ENCODE data around the gene NSD1. TPM values are rescaled to one million over a fixed set of nuclear protein-coding genes. Genes with fewer than 3 reads are reported as not detected.

NSD1 gene
- polyA plus RNA-seq, 1 donor (not counting 4 experiments of a cell fraction or from before 2014, with no cell fraction given): 13.6 TPM

GRCh38 chr5:177163500-177163899 is 29.9 kb downstream of the NSD1 start:
- H3K4me1 ChIP-seq (ENCODE audit: control insufficient read depth, extremely low read depth, insufficient read depth, low read length): no peaks in the 10 kb centered on the region
- no peak for FAIRE-seq
- dilution Hi-C loops (cut with MboI; ENCODE audit: extremely low pct_ligation_motif_present, low sequenced_read_pairs): no loop called here
- peaks cover 52% of the 10 kb centered on the region for H3K79me2 ChIP-seq (ENCODE audit: control insufficient read depth, insufficient read depth, low read length)
- no peak overlapping the region for H3K9ac ChIP-seq (ENCODE audit: control insufficient read depth, extremely low read depth, insufficient read depth, low read length)
- H2AFZ ChIP-seq (ENCODE audit: control insufficient read depth, low read length): no peak overlapping the region
- H3K27ac ChIP-seq (ENCODE audit: control insufficient read depth, insufficient read depth, low read length): no peak overlapping the region
- H3K9me1 ChIP-seq (ENCODE audit: control insufficient read depth, extremely low read depth, insufficient read depth, low read length): no peaks in the 10 kb centered on the region
- H3K4me2 ChIP-seq (ENCODE audit: control insufficient read depth, extremely low read depth, insufficient read depth, low read depth, low read length): no peak overlapping the region
- peaks cover 0 to 2% of the 10 kb centered on the region in 2 experiments for H3K36me3 ChIP-seq (ENCODE audit: control insufficient read depth in 2 of 2, extremely low read depth in 1 of 2, insufficient read depth in 2 of 2, low read length in 2 of 2)
- H3K9me3 ChIP-seq (ENCODE audit: control insufficient read depth, low read depth, low read length): no peaks in the 10 kb centered on the region
- no peaks in the 10 kb centered on the region for H3K27me3 ChIP-seq (ENCODE audit: control insufficient read depth, extremely low read depth, insufficient read depth, low read length)
- no peak for DNase-seq (ENCODE audit: low read depth, low spot score)
- no peaks in the 10 kb centered on the region for H4K20me1 ChIP-seq (ENCODE audit: control insufficient read depth, extremely low read depth, insufficient read depth, low read length)
- no peak overlapping the region for H3K4me3 ChIP-seq (ENCODE audit: control insufficient read depth in 2 of 3, extremely low read depth in 1 of 3, insufficient read depth in 2 of 3, low read depth in 1 of 3, low read length in 3 of 3)
- TF ChIP-seq, protein P1, sequence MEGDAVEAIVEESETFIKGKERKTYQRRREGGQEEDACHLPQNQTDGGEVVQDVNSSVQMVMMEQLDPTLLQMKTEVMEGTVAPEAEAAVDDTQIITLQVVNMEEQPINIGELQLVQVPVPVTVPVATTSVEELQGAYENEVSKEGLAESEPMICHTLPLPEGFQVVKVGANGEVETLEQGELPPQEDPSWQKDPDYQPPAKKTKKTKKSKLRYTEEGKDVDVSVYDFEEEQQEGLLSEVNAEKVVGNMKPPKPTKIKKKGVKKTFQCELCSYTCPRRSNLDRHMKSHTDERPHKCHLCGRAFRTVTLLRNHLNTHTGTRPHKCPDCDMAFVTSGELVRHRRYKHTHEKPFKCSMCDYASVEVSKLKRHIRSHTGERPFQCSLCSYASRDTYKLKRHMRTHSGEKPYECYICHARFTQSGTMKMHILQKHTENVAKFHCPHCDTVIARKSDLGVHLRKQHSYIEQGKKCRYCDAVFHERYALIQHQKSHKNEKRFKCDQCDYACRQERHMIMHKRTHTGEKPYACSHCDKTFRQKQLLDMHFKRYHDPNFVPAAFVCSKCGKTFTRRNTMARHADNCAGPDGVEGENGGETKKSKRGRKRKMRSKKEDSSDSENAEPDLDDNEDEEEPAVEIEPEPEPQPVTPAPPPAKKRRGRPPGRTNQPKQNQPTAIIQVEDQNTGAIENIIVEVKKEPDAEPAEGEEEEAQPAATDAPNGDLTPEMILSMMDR (optimal IDR thresholded peaks at IDR 0.05 in 1 of 3, IDR thresholded peaks at IDR 0.05 in 1 of 3, conservative IDR thresholded peaks at IDR 0.05 in 1 of 3; ENCODE audit: extremely low read depth in 1 of 3, insufficient read depth in 2 of 3, low read length in 3 of 3): no peak
- no peak for TF ChIP-seq EZH2 (IDR thresholded peaks at IDR 0.05; ENCODE audit: low read length)

DNA sequence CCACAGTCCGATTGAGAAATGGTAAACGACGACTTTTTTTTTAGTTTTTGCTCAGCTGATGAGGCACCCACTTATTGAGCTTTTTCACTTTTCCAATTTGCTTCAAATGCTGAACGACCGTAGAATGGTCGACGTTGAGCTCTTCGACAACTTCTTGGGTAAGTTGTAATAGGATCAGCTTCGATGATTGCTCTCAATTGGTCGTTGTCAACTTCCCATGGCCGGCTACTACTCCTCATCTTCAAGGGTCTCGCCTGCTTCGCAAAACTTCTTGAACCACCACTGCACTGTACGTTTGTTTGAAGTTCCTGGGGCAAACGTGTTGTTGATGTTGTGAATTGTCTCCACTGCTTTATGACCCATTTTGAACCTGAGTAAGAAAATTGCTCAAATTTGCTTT is 35.7 kb downstream of the NSD1 start:
- TF ChIP-seq, protein P1 (optimal IDR thresholded peaks at IDR 0.05 in 1 of 3, IDR thresholded peaks at IDR 0.05 in 1 of 3, conservative IDR thresholded peaks at IDR 0.05 in 1 of 3; ENCODE audit: extremely low read depth in 1 of 3, insufficient read depth in 2 of 3, low read length in 3 of 3): no peak
- no peak for TF ChIP-seq EZH2 (IDR thresholded peaks at IDR 0.05; ENCODE audit: low read length)
- Histone ChIP-seq H3K9ac (ENCODE audit: control insufficient read depth, extremely low read depth, insufficient read depth, low read length) (no peak overlapping the region), H4K20me1 (ENCODE audit: control insufficient read depth, extremely low read depth, insufficient read depth, low read length) (no peaks in the 10 kb centered on the region), H3K9me3 (ENCODE audit: control insufficient read depth, low read depth, low read length) (no peaks in the 10 kb centered on the region), H3K9me1 (ENCODE audit: control insufficient read depth, extremely low read depth, insufficient read depth, low read length) (no peaks in the 10 kb centered on the region), H3K36me3 (ENCODE audit: control insufficient read depth in 2 of 2, extremely low read depth in 1 of 2, insufficient read depth in 2 of 2, low read length in 2 of 2) (peaks cover 0 to 6% of the 10 kb centered on the region in 2 experiments), H3K4me3 (ENCODE audit: control insufficient read depth in 2 of 3, extremely low read depth in 1 of 3, insufficient read depth in 2 of 3, low read depth in 1 of 3, low read length in 3 of 3) (no peak overlapping the region), H2AFZ (ENCODE audit: control insufficient read depth, low read length) (no peak overlapping the region), H3K4me1 (ENCODE audit: control insufficient read depth, extremely low read depth, insufficient read depth, low read length) (no peaks in the 10 kb centered on the region), H3K4me2 (ENCODE audit: control insufficient read depth, extremely low read depth, insufficient read depth, low read depth, low read length) (no peak overlapping the region), H3K27ac (ENCODE audit: control insufficient read depth, insufficient read depth, low read length) (no peak overlapping the region), H3K27me3 (ENCODE audit: control insufficient read depth, extremely low read depth, insufficient read depth, low read length) (no peaks in the 10 kb centered on the region), H3K79me2 (ENCODE audit: control insufficient read depth, insufficient read depth, low read length) (peaks cover 57% of the 10 kb centered on the region)
- DNase-seq (ENCODE audit: low read depth, low spot score) (no peak), FAIRE-seq (no peak)
- dilution Hi-C loops (cut with MboI; ENCODE audit: extremely low pct_ligation_motif_present, low sequenced_read_pairs): no loop called here

Measured in keratinocyte (primary cell).